ENCODE results near the gene PIPOX. TPM values are rescaled to one million over a fixed set of nuclear protein-coding genes. Genes with fewer than 3 reads are reported as not detected.

PIPOX gene
- total and polyA plus RNA-seq, 4 donors: 4.0 to 10.2 (median 6.9) TPM

GRCh38 chr17:29095439-29095838, 52.5 kb downstream of the PIPOX start:
- no peaks in the 10 kb centered on the region for H3K9me3 ChIP-seq (ENCODE audit: control insufficient read depth, insufficient read depth, low read length)
- DNase-seq (ENCODE audit: low read depth in 4 of 6, low spot score in 6 of 6): no peak
- H3K27ac ChIP-seq (ENCODE audit: low read depth, low read length): no peak overlapping the region

DNA sequence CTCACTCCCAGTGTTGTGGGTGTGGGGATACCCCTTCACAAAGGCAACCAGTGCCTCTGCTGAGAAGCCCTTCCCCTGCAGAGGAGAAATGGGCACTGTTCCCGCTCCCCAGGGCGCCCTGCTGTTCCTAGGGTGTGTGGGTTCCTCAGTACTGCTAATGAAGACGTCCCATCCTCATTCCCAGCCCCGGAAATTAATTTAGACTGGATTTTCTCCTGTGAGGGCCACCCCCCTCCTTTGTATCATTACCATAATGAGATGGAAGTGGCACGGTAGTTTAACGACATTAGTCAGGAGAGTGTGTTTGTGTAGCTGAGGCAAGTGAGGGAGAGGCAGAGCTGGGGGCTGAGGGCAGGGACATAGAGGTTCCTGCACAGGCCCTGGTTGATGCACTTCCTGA, 53.2 kb downstream of the PIPOX start:
- Histone ChIP-seq H3K4me1 (ENCODE audit: control insufficient read depth, insufficient read depth, low read length) (peaks cover 58% of the 10 kb centered on the region), H3K27me3 (ENCODE audit: control insufficient read depth, insufficient read depth, low read length) (no peaks in the 10 kb centered on the region), H3K9me3 (ENCODE audit: control insufficient read depth, insufficient read depth, low read length) (no peaks in the 10 kb centered on the region), H3K27ac (ENCODE audit: low read depth, low read length) (no peak overlapping the region), H3K36me3 (ENCODE audit: control insufficient read depth, insufficient read depth, low read length) (peaks cover 92% of the 10 kb centered on the region), H3K4me3 (ENCODE audit: low read depth, low read length) (no peak overlapping the region)
- DNase-seq (ENCODE audit: low read depth in 4 of 6, low spot score in 6 of 6): peak in 2 of 6 donors; percentile 38 to 92
- WGBS (ENCODE audit: insufficient coverage): 0% methylated on average over 1 of the region's 6 CpGs

More at GRCh38 chr17:29095439-29095838, 52.5 kb downstream of the PIPOX start:
- Histone ChIP-seq H3K4me1 (ENCODE audit: control insufficient read depth, insufficient read depth, low read length) (peaks cover 64% of the 10 kb centered on the region), H3K4me3 (ENCODE audit: low read depth, low read length) (no peak overlapping the region), H3K27me3 (ENCODE audit: control insufficient read depth, insufficient read depth, low read length) (no peaks in the 10 kb centered on the region), H3K36me3 (ENCODE audit: control insufficient read depth, insufficient read depth, low read length) (peaks cover 97% of the 10 kb centered on the region)
- WGBS (ENCODE audit: insufficient coverage): 73% methylated on average over 5 of the region's 6 CpGs

- Histone ChIP-seq H3K36me3 (ENCODE audit: control insufficient read depth, insufficient read depth, low read length) (peaks cover 89% of the 10 kb centered on the region), H3K4me1 (ENCODE audit: control insufficient read depth, insufficient read depth, low read length) (peaks cover 54% of the 10 kb centered on the region), H3K27me3 (ENCODE audit: control insufficient read depth, insufficient read depth, low read length) (no peaks in the 10 kb centered on the region), H3K27ac (ENCODE audit: low read depth, low read length) (no peak overlapping the region), H3K9me3 (ENCODE audit: control insufficient read depth, insufficient read depth, low read length) (no peaks in the 10 kb centered on the region), H3K4me3 (ENCODE audit: low read depth, low read length) (no peak overlapping the region)
- no peak for DNase-seq (ENCODE audit: low read depth in 4 of 6, low spot score in 6 of 6)
- 87% methylated on average over 5 of the region's 5 CpGs for WGBS (ENCODE audit: insufficient coverage)
These were observed 56.6 kb downstream of the PIPOX start for GRCh38 chr17:29099527-29099926.

GRCh38 chr17:29100296-29100695, 57.4 kb downstream of the PIPOX start:
- no peaks in the 10 kb centered on the region for H3K27me3 ChIP-seq (ENCODE audit: control insufficient read depth, insufficient read depth, low read length)
- no peak overlapping the region for H3K27ac ChIP-seq (ENCODE audit: low read depth, low read length)
- H3K36me3 ChIP-seq (ENCODE audit: control insufficient read depth, insufficient read depth, low read length): peaks cover 89% of the 10 kb centered on the region
- peaks cover 49% of the 10 kb centered on the region for H3K4me1 ChIP-seq (ENCODE audit: control insufficient read depth, insufficient read depth, low read length)
- no peaks in the 10 kb centered on the region for H3K9me3 ChIP-seq (ENCODE audit: control insufficient read depth, insufficient read depth, low read length)
- DNase-seq (ENCODE audit: low read depth in 4 of 6, low spot score in 6 of 6): no peak
- WGBS (ENCODE audit: insufficient coverage): 98% methylated on average over 4 of the region's 8 CpGs
- H3K4me3 ChIP-seq (ENCODE audit: low read depth, low read length): no peak overlapping the region

DNA sequence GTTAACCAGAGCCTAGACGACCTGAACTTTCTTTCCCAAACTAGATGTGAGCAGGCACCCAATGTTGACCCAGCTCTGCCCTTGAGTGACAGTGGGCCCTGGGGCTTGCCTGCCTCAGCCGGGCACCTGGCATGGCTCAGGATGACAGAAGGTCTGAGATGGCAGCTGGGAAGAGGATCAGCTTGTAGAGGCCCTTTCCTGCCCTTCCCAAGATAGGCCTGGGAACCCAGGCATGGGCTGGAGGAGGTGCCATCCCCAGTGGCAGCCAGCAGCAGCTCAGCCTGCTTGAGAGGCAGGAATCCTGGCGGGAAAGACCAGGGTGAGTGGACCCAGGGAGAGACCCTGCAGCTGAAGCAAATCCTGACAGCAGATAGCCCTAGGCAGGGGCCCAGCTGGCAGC, 59.1 kb downstream of the PIPOX start:
- Histone ChIP-seq H3K4me3 (ENCODE audit: low read depth, low read length) (no peak overlapping the region), H3K9me3 (ENCODE audit: control insufficient read depth, insufficient read depth, low read length) (no peaks in the 10 kb centered on the region), H3K36me3 (ENCODE audit: control insufficient read depth, insufficient read depth, low read length) (peaks cover 89% of the 10 kb centered on the region), H3K4me1 (ENCODE audit: control insufficient read depth, insufficient read depth, low read length) (peaks cover 31% of the 10 kb centered on the region), H3K27me3 (ENCODE audit: control insufficient read depth, insufficient read depth, low read length) (no peaks in the 10 kb centered on the region), H3K27ac (ENCODE audit: low read depth, low read length) (no peak overlapping the region)
- peak in 1 of 6 donors; percentile 46 for DNase-seq (ENCODE audit: low read depth in 4 of 6, low spot score in 6 of 6)
- 74% methylated on average over 3 of the region's 3 CpGs for WGBS (ENCODE audit: insufficient coverage)

DNA sequence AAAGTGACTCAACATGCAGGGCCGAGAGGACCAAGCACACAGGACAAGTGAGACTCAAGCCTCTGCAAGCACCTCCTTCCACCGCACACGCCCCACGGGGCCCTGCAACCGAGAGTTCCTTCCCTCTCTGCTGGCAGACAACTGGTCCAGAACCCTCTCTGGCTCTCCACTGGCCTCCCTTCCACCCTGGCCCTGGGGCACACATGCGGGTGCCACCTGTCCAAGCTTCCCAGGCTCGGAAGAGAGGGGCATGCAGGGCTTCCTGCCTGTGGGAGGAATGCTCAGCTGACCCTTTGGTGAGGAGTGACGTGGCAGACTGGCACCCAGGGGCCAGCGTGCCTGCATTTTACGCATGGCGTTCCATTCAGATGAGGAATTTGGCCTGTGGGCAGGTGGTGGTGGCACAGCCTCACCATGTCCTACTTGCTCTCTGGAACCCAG, 59.8 kb downstream of the PIPOX start:
- Histone ChIP-seq H3K36me3 (ENCODE audit: control insufficient read depth, insufficient read depth, low read length) (peaks cover 87% of the 10 kb centered on the region), H3K27me3 (ENCODE audit: control insufficient read depth, insufficient read depth, low read length) (no peaks in the 10 kb centered on the region), H3K4me1 (ENCODE audit: control insufficient read depth, insufficient read depth, low read length) (peaks cover 31% of the 10 kb centered on the region), H3K4me3 (ENCODE audit: low read depth, low read length) (no peak overlapping the region), H3K9me3 (ENCODE audit: control insufficient read depth, insufficient read depth, low read length) (no peaks in the 10 kb centered on the region), H3K27ac (ENCODE audit: low read depth, low read length) (peak overlapping the region; percentile 7)
- DNase-seq (ENCODE audit: low read depth in 4 of 6, low spot score in 6 of 6): no peak
- 70% methylated on average over 9 of the region's 11 CpGs for WGBS (ENCODE audit: insufficient coverage)

GRCh38 chr17:29103341-29103740, 60.4 kb downstream of the PIPOX start:
- Histone ChIP-seq H3K27ac (ENCODE audit: low read depth, low read length) (no peak overlapping the region), H3K4me1 (ENCODE audit: control insufficient read depth, insufficient read depth, low read length) (peaks cover 30% of the 10 kb centered on the region), H3K4me3 (ENCODE audit: low read depth, low read length) (no peak overlapping the region), H3K27me3 (ENCODE audit: control insufficient read depth, insufficient read depth, low read length) (no peaks in the 10 kb centered on the region), H3K9me3 (ENCODE audit: control insufficient read depth, insufficient read depth, low read length) (no peaks in the 10 kb centered on the region), H3K36me3 (ENCODE audit: control insufficient read depth, insufficient read depth, low read length) (peaks cover 85% of the 10 kb centered on the region)
- 70% methylated on average over 4 of the region's 4 CpGs for WGBS (ENCODE audit: insufficient coverage)
- DNase-seq (ENCODE audit: low read depth in 4 of 6, low spot score in 6 of 6): no peak

Other genes starting within 250 kb of the PIPOX start
- 1 to 10 TPM; 4.3 to 7.9 TPM for gene FAM222B, start 200.4 kb upstream of the PIPOX start, total RNA-seq
- gene FAM222B, start 200.4 kb upstream of the PIPOX start, polyA plus RNA-seq (ENCODE audit: insufficient read length in 2 of 2): 10 to 100 TPM; 31.7 to 33.1 TPM
- 10 to 100 TPM; 23.4 to 31.5 TPM for gene ERAL1, start 188.1 kb upstream of the PIPOX start, total RNA-seq
- 10 to 100 TPM; 64.6 to 68.2 TPM for gene ERAL1, start 188.1 kb upstream of the PIPOX start, polyA plus RNA-seq (ENCODE audit: insufficient read length in 2 of 2)
- 10 to 100 TPM; 34.9 to 39.6 TPM for gene FLOT2, start 145.4 kb upstream of the PIPOX start, total RNA-seq
- gene FLOT2, start 145.4 kb upstream of the PIPOX start, polyA plus RNA-seq (ENCODE audit: insufficient read length in 2 of 2): 100 to 1,000 TPM; 129 to 138 TPM
- 10 to 100 TPM; 19.8 to 22.2 TPM for gene DHRS13, start 140.1 kb upstream of the PIPOX start, total RNA-seq
- gene DHRS13, start 140.1 kb upstream of the PIPOX start, polyA plus RNA-seq (ENCODE audit: insufficient read length in 2 of 2): 10 to 100 TPM; 31.4 to 34.0 TPM
- gene PHF12, start 91.6 kb upstream of the PIPOX start, total RNA-seq: 10 to 100 TPM; 21.3 to 29.6 TPM
- gene PHF12, start 91.6 kb upstream of the PIPOX start, polyA plus RNA-seq (ENCODE audit: insufficient read length in 2 of 2): 10 to 100 TPM; 46.3 to 56.0 TPM
- 10 to 100 TPM; 17.1 to 23.5 TPM for gene SEZ6, start 37.1 kb upstream of the PIPOX start, total RNA-seq
- 10 to 100 TPM; 86.8 to 91.6 TPM for gene SEZ6, start 37.1 kb upstream of the PIPOX start, polyA plus RNA-seq (ENCODE audit: insufficient read length in 2 of 2)
- 10 to 100 TPM; 41.4 to 50.6 TPM for gene MYO18A, start 137.3 kb downstream of the PIPOX start, total RNA-seq
- 10 to 100 TPM; 68.3 to 75.9 TPM for gene MYO18A, start 137.3 kb downstream of the PIPOX start, polyA plus RNA-seq (ENCODE audit: insufficient read length in 2 of 2)
- not detected for gene CRYBA1, start 203.7 kb downstream of the PIPOX start, total RNA-seq
- under 1 TPM in 1 of 2 donors, not detected in 1; 0.26 TPM for gene CRYBA1, start 203.7 kb downstream of the PIPOX start, polyA plus RNA-seq (ENCODE audit: insufficient read length in 2 of 2)